ENCODE measurements around the gene CLCA2. TPM values are rescaled to one million over a fixed set of nuclear protein-coding genes. Genes with fewer than 3 reads are reported as not detected.

CLCA2 gene
- total RNA-seq, 1 experiment from 2014 or later: 0.20 TPM

DNA sequence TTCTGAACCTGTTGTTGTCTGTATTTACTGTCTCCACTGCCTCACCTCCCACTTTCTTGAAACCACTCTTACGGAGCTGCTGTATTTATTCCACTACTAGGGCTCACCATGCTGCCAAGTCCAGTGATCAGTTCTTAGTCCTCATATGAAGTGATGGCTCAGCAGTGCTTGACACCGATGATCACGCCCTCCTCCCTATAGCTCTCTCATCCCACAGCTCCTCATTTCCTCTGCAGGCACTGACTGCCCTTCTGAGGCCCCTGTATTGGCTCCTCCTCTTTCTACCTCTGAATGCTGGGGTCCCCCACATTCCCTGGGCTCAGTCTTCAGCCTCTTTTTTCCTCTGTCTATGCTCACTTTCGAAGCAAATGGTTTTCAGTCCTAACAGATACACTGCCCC, 48.2 kb downstream of the CLCA2 start:
- no peaks in the 10 kb centered on the region for H3F3A ChIP-seq (ENCODE audit: insufficient read depth, low read depth)
- TF ChIP-seq, protein P1, sequence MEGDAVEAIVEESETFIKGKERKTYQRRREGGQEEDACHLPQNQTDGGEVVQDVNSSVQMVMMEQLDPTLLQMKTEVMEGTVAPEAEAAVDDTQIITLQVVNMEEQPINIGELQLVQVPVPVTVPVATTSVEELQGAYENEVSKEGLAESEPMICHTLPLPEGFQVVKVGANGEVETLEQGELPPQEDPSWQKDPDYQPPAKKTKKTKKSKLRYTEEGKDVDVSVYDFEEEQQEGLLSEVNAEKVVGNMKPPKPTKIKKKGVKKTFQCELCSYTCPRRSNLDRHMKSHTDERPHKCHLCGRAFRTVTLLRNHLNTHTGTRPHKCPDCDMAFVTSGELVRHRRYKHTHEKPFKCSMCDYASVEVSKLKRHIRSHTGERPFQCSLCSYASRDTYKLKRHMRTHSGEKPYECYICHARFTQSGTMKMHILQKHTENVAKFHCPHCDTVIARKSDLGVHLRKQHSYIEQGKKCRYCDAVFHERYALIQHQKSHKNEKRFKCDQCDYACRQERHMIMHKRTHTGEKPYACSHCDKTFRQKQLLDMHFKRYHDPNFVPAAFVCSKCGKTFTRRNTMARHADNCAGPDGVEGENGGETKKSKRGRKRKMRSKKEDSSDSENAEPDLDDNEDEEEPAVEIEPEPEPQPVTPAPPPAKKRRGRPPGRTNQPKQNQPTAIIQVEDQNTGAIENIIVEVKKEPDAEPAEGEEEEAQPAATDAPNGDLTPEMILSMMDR (conservative IDR thresholded peaks at IDR 0.05): no peak
- TF ChIP-seq EZH2 (IDR thresholded peaks at IDR 0.05; ENCODE audit: low read depth): no peak
- ChIA-PET POLR2A (ENCODE audit: unreplicated experiment) (no interaction called here), CTCF (interaction anchor here (0.5 kb wide), 1 partner anchor 304 kb away, joined by 3 read pairs; no protein-coding TSS in a partner anchor)
- no TSS peak for BruUV-seq (replicated peaks)
- no peak overlapping the region for H3K4me2 ChIP-seq
- no peaks in the 10 kb centered on the region for H3K9me3 ChIP-seq (ENCODE audit: insufficient read depth, low read depth)
- H3K27me3 ChIP-seq (ENCODE audit: insufficient read depth, low read depth): no peaks in the 10 kb centered on the region
- H2AFZ ChIP-seq: no peak overlapping the region
- intact Hi-C loops (cut with micrococcal nuclease; ENCODE audit: unreplicated experiment): no loop called here
- no peaks in the 10 kb centered on the region for H3K36me3 ChIP-seq (ENCODE audit: low read depth)
- no peak overlapping the region for H3K27ac ChIP-seq
- H3K4me1 ChIP-seq (replicated peaks; ENCODE audit: insufficient read depth): no peaks in the 10 kb centered on the region
- H4K20me1 ChIP-seq (ENCODE audit: insufficient read depth): no peaks in the 10 kb centered on the region
- DNase-seq: no peak
- H3K9me2 ChIP-seq (ENCODE audit: insufficient read depth): no peaks in the 10 kb centered on the region
- H3K79me2 ChIP-seq (ENCODE audit: low read depth): no peaks in the 10 kb centered on the region
- no peak overlapping the region for H3K4me3 ChIP-seq

DNA sequence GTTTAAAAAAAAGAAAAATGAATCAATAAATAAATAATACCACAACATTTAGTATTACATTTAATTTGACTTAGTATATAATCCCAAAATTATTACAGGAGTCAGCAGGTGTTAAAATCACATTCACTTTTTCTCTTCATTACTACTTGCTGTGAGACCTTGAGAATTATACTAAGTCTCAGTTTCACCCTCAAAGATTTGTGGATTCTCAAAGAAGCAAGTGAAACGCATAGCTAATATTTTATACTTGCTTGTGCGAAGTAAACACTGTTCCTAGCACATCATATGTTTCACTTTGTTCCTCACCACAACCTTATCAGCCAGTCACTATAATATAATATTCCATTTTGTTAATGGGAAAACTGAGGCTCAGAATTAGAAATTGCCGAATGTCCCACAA, 48.8 kb downstream of the CLCA2 start:
- Histone ChIP-seq H3K79me2 (ENCODE audit: low read depth) (no peaks in the 10 kb centered on the region), H3K4me1 (replicated peaks; ENCODE audit: insufficient read depth) (no peaks in the 10 kb centered on the region), H4K20me1 (ENCODE audit: insufficient read depth) (no peaks in the 10 kb centered on the region), H3K27me3 (ENCODE audit: insufficient read depth, low read depth) (no peaks in the 10 kb centered on the region), H3K4me3 (no peak overlapping the region), H2AFZ (no peak overlapping the region), H3K9me3 (ENCODE audit: insufficient read depth, low read depth) (no peaks in the 10 kb centered on the region), H3K4me2 (no peak overlapping the region), H3K9me2 (ENCODE audit: insufficient read depth) (no peaks in the 10 kb centered on the region), H3F3A (ENCODE audit: insufficient read depth, low read depth) (no peaks in the 10 kb centered on the region), H3K36me3 (ENCODE audit: low read depth) (no peaks in the 10 kb centered on the region), H3K27ac (no peak overlapping the region)
- TF ChIP-seq, protein P1 (conservative IDR thresholded peaks at IDR 0.05): no peak
- no peak for TF ChIP-seq EZH2 (IDR thresholded peaks at IDR 0.05; ENCODE audit: low read depth)
- POLR2A ChIA-PET (ENCODE audit: unreplicated experiment): no interaction called here
- CTCF ChIA-PET: interaction anchor here (0.5 to 0.6 kb wide), 2 partner anchors 247 to 303 kb away, joined by 3 to 5 read pairs; no protein-coding TSS in a partner anchor
- DNase-seq: no peak
- intact Hi-C loops (cut with micrococcal nuclease; ENCODE audit: unreplicated experiment): no loop called here
- BruUV-seq (replicated peaks): no TSS peak

DNA sequence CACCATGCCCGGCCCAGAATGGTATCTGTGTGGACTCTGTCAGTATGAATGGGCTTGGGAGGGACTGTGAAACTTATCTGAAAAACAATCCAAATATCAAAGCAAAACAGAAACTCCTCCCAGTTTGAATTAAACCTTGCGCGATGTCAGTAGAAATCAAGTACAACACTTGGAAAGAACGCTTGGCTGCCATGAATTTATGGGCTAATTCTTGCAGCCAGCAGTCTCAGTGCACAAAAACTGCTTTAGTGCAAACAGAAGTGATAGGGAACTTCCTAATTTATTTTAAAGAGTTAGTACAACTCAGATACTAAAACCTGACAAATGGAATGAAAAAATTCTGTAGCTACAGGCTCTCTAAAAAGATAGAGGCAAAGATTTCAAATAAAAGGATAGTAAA, 53.3 kb downstream of the CLCA2 start:
- H3K9me3 ChIP-seq (ENCODE audit: insufficient read depth, low read depth): no peaks in the 10 kb centered on the region
- no peaks in the 10 kb centered on the region for H3K79me2 ChIP-seq (ENCODE audit: low read depth)
- H3K9me2 ChIP-seq (ENCODE audit: insufficient read depth): no peaks in the 10 kb centered on the region
- POLR2A ChIA-PET (ENCODE audit: unreplicated experiment): no interaction called here
- no peak overlapping the region for H3K27ac ChIP-seq
- H3K27me3 ChIP-seq (ENCODE audit: insufficient read depth, low read depth): no peaks in the 10 kb centered on the region
- no peak overlapping the region for H3K4me2 ChIP-seq
- H2AFZ ChIP-seq: peak overlapping the region; percentile 41; the same call in 1 of the 2 replicates
- intact Hi-C loops (cut with micrococcal nuclease; ENCODE audit: unreplicated experiment): no loop called here
- BruUV-seq (replicated peaks): no TSS peak
- no peak for DNase-seq
- H3K4me3 ChIP-seq: no peak overlapping the region
- CTCF ChIA-PET: no interaction called here
- no peaks in the 10 kb centered on the region for H4K20me1 ChIP-seq (ENCODE audit: insufficient read depth)
- no peaks in the 10 kb centered on the region for H3F3A ChIP-seq (ENCODE audit: insufficient read depth, low read depth)
- H3K4me1 ChIP-seq (replicated peaks; ENCODE audit: insufficient read depth): no peaks in the 10 kb centered on the region
- no peaks in the 10 kb centered on the region for H3K36me3 ChIP-seq (ENCODE audit: low read depth)
- TF ChIP-seq, protein P1 (conservative IDR thresholded peaks at IDR 0.05): no peak
- TF ChIP-seq EZH2 (IDR thresholded peaks at IDR 0.05; ENCODE audit: low read depth): no peak

All from PC-9 (cell line).